Fibroblast of mammary gland (primary cell): Measurements from ENCODE around the gene BNC2.

Experiments
- DNase-seq: peaks from one replicate; pipeline ENCODE4 v3.0.0-alpha.2; 2010; ENCODE audit warnings: low read depth
- H3K4me3 ChIP-seq: 2 replicates; pipeline ENCODE4 v1.5.1; 2011; ENCODE audit warnings: low read depth, mild to moderate bottlenecking, low read length, moderate library complexity; ENCODE audit not compliant: control insufficient read depth
- CTCF ChIP-seq: conservative IDR thresholded peaks from 2 replicates; pipeline ENCODE4 v1.5.1; 2011; ENCODE audit warnings: low read depth, low read length, inconsistent platforms; ENCODE audit not compliant: control insufficient read depth, insufficient read depth

BNC2 gene

GRCh38 chr9:16668734-16669295 lies 201.7 kb downstream of the BNC2 start:
- DNase-seq: peak; percentile 58
- no peak overlapping the region for H3K4me3 ChIP-seq
- no peak for TF ChIP-seq CTCF

- H3K4me3 ChIP-seq: no peak overlapping the region
- TF ChIP-seq CTCF: no peak
- no peak for DNase-seq
These were observed 206.3 kb downstream of the BNC2 start for GRCh38 chr9:16664211-16664610.

GRCh38 chr9:16661816-16662215 lies 208.7 kb downstream of the BNC2 start:
- no peak for DNase-seq
- TF ChIP-seq CTCF: no peak
- no peak overlapping the region for H3K4me3 ChIP-seq

GRCh38 chr9:16659096-16659495 lies 211.4 kb downstream of the BNC2 start:
- no peak for DNase-seq
- H3K4me3 ChIP-seq: no peak overlapping the region
- TF ChIP-seq CTCF: no peak

- H3K4me3 ChIP-seq: no peak overlapping the region
- no peak for TF ChIP-seq CTCF
- no peak for DNase-seq
These were observed 213.9 kb downstream of the BNC2 start for GRCh38 chr9:16656432-16657169.

GRCh38 chr9:16654596-16655126 lies 215.8 kb downstream of the BNC2 start:
- no peak for TF ChIP-seq CTCF
- DNase-seq: no peak
- no peak overlapping the region for H3K4me3 ChIP-seq
